CD4-positive, alpha-beta T cell (primary cell): ENCODE results near the gene IPO9. TPM values are rescaled to one million over a fixed set of nuclear protein-coding genes. Genes with fewer than 3 reads are reported as not detected.

Source experiments
- ATAC-seq: fragments of 200-7000 bp; cut with Tn5 transposase; one replicate; pipeline ENCODE4 v1.10.0; 2022; ENCODE audit warnings: mild to moderate bottlenecking; ENCODE audit not compliant: poor library complexity
- CTCF ChIA-PET: fragments of 350-600 bp; sonication (Branson Sonifier 250); formaldehyde crosslinking; loops from one replicate; lab custom pipeline; 2021; ENCODE audit warnings: antibody characterized with exemption, inconsistent platforms; lab: Charles Lee
- POLR2A ChIA-PET: fragments of 350-600 bp; sonication (Branson Sonifier 250); formaldehyde crosslinking; loops from one replicate; lab custom pipeline; 2021; ENCODE audit warnings: antibody characterized with exemption, inconsistent platforms; lab: Charles Lee
- DNase-seq, 14 experiments: peaks; one replicate each; pipeline ENCODE4 v3.0.0-alpha.2; 2013 to 2020; ENCODE audit warnings: mixed read lengths in 2 of 14
- H3K27ac ChIP-seq, 2 donors: one replicate each; pipeline versions ENCODE4 v1.5.1 to v1.7.0; 2013; ENCODE audit warnings: low read length in 2 of 2, low read depth in 1 of 2, mild to moderate bottlenecking in 1 of 2
- H3K27me3 ChIP-seq, 2 experiments: 1 replicate in 1 of 2; 2 replicates in 1 of 2; pipeline versions ENCODE4 v1.6.1 to v1.7.0; 2013; ENCODE audit warnings: low read length in 2 of 2, control low read depth in 1 of 2, mild to moderate bottlenecking in 1 of 2, moderate library complexity in 1 of 2; ENCODE audit not compliant: insufficient read depth in 2 of 2, control insufficient read depth in 1 of 2
- H3K36me3 ChIP-seq: one replicate; pipeline ENCODE4 v1.6.1; 2013; ENCODE audit warnings: low read length, control low read depth; ENCODE audit not compliant: insufficient read depth
- H3K4me1 ChIP-seq: one replicate; pipeline ENCODE4 v1.6.1; 2013; ENCODE audit warnings: low read length, control low read depth; ENCODE audit not compliant: insufficient read depth
- H3K4me3 ChIP-seq: one replicate; pipeline ENCODE4 v1.5.1; 2013; ENCODE audit warnings: mild to moderate bottlenecking, low read length, moderate library complexity
- H3K9me3 ChIP-seq, 2 experiments: 1 replicate in 1 of 2; 2 replicates in 1 of 2; pipeline versions ENCODE4 v1.6.1 to v1.7.0; 2013; ENCODE audit warnings: low read length in 2 of 2, mild to moderate bottlenecking in 2 of 2, control low read depth in 1 of 2, moderate library complexity in 1 of 2; ENCODE audit not compliant: control insufficient read depth in 1 of 2, insufficient read depth in 1 of 2
- H3K27ac Mint-ChIP-seq: one replicate; pipeline ENCODE4 v1.8.0; 2020; ENCODE audit warnings: mixed read lengths
- H3K27me3 Mint-ChIP-seq: one replicate; pipeline ENCODE4 v1.8.0; 2021; ENCODE audit warnings: mixed read lengths
- H3K36me3 Mint-ChIP-seq: one replicate; pipeline ENCODE4 v1.8.0; 2021; ENCODE audit warnings: low read depth, mixed read lengths
- H3K4me1 Mint-ChIP-seq: one replicate; pipeline ENCODE4 v1.8.0; 2021; ENCODE audit warnings: low read depth, mixed read lengths
- H3K4me3 Mint-ChIP-seq: one replicate; pipeline ENCODE4 v1.8.0; 2020; ENCODE audit warnings: mild to moderate bottlenecking, mixed read lengths
- H3K9me3 Mint-ChIP-seq: one replicate; pipeline ENCODE4 v1.8.0; 2020; ENCODE audit warnings: mixed read lengths
- intact Hi-C, 2 experiments: fragments of 100-400 bp; cut with DNase I in 1 of 2; cut with micrococcal nuclease in 1 of 2; formaldehyde crosslinking; loops; one replicate each; pipeline versions ENCODE4 v1.15.1 to v1.9.0; 2023 to 2025; cut with DNase I, micrococcal nuclease
- total RNA-seq, 174 experiments: library from RNA in 2 of 174; stranded (reverse) in 2 of 174; gene quantifications; one replicate each; pipeline ENCODE4 v1.2.3 and lab custom pipeline; 2021 to 2026
- TF ChIP-seq, protein P1 (sequence below): fragments of 200-600 bp; IDR thresholded peaks from one replicate; pipeline ENCODE4 v1.8.0; 2022; ENCODE audit warnings: antibody characterized with exemption, mild to moderate bottlenecking

The IPO9 gene
- total RNA-seq, 2 experiments from 2014 or later, result 17.1 to 20.1 TPM

- no peak overlapping the region for H3K4me3 ChIP-seq
- DNase-seq, result no peak
- TF ChIP-seq, protein P1, sequence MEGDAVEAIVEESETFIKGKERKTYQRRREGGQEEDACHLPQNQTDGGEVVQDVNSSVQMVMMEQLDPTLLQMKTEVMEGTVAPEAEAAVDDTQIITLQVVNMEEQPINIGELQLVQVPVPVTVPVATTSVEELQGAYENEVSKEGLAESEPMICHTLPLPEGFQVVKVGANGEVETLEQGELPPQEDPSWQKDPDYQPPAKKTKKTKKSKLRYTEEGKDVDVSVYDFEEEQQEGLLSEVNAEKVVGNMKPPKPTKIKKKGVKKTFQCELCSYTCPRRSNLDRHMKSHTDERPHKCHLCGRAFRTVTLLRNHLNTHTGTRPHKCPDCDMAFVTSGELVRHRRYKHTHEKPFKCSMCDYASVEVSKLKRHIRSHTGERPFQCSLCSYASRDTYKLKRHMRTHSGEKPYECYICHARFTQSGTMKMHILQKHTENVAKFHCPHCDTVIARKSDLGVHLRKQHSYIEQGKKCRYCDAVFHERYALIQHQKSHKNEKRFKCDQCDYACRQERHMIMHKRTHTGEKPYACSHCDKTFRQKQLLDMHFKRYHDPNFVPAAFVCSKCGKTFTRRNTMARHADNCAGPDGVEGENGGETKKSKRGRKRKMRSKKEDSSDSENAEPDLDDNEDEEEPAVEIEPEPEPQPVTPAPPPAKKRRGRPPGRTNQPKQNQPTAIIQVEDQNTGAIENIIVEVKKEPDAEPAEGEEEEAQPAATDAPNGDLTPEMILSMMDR, result no peak
- ChIA-PET POLR2A (no interaction called here), CTCF (no interaction called here)
- H3K9me3 Mint-ChIP-seq, result no peaks in the 10 kb centered on the region
- H3K4me1 Mint-ChIP-seq, result no peaks in the 10 kb centered on the region
- peaks cover 11% of the 10 kb centered on the region for H3K27me3 Mint-ChIP-seq
- no peak for ATAC-seq
- H3K27ac ChIP-seq, result no peak overlapping the region
- H3K27me3 ChIP-seq, result peaks cover 8 to 11% of the 10 kb centered on the region in 2 experiments
- no peaks in the 10 kb centered on the region for H3K9me3 ChIP-seq
- H3K36me3 ChIP-seq, result no peaks in the 10 kb centered on the region
- intact Hi-C loops, result no loop called here
- no peaks in the 10 kb centered on the region for H3K36me3 Mint-ChIP-seq
- H3K27ac Mint-ChIP-seq, result no peak overlapping the region
- no peak overlapping the region for H3K4me3 Mint-ChIP-seq
- H3K4me1 ChIP-seq, result no peaks in the 10 kb centered on the region
These were observed 97.2 kb downstream of the IPO9 start for GRCh38 chr1:201925981-201926645.

DNA sequence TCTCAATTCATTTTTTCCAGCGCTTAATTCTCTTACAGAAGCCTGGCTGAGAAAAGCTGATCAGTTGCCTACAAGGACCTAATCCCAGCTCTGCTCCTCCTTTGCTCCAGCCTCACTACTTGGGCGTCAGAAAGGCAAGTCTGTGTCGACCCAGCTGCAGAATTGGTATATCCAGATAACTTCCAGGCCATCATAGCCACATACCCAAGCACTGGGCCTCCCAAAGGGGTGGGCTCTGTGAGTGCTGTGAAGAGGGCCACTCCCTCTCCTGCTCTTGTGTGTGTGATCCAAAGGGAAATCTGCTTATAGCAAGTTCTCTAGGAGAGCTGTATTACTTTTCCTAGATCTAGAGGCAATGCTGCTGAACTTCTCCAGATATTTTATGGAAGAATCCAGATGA is 99.3 kb downstream of the IPO9 start:
- Histone ChIP-seq H3K27me3 (peaks cover 8 to 11% of the 10 kb centered on the region in 2 experiments), H3K4me1 (no peaks in the 10 kb centered on the region), H3K9me3 (no peaks in the 10 kb centered on the region), H3K27ac (no peak overlapping the region), H3K36me3 (no peaks in the 10 kb centered on the region), H3K4me3 (no peak overlapping the region)
- TF ChIP-seq, protein P1, result no peak
- ChIA-PET CTCF (no interaction called here), POLR2A (no interaction called here)
- DNase-seq, result no peak
- no peak for ATAC-seq
- no peaks in the 10 kb centered on the region for H3K9me3 Mint-ChIP-seq
- H3K27me3 Mint-ChIP-seq, result peaks cover 4% of the 10 kb centered on the region
- no peak overlapping the region for H3K4me3 Mint-ChIP-seq
- intact Hi-C loops, result no loop called here
- no peak overlapping the region for H3K27ac Mint-ChIP-seq
- no peaks in the 10 kb centered on the region for H3K36me3 Mint-ChIP-seq
- no peaks in the 10 kb centered on the region for H3K4me1 Mint-ChIP-seq

DNA sequence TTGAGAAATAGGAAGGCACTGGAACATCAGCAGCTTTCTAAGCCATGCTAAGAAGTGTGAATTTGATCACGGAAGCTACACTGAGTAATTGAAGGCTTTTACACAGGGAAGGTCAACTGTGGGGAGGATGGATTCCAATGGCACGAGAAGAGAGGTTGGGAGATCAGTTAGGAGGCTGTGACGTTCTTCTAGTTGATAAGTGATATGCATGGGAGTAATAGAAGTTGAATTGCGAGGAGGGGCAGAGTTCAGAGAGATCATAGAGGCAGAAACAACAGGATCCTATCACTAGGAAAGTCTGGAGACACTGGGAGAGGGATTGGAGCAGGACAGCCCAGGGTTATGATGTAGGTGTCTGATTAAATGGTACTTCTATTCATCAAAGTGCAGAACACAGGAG is 101.2 kb downstream of the IPO9 start:
- H3K27ac Mint-ChIP-seq, result no peak overlapping the region
- no peaks in the 10 kb centered on the region for H3K9me3 Mint-ChIP-seq
- ChIA-PET POLR2A (no interaction called here), CTCF (no interaction called here)
- peaks cover 7% of the 10 kb centered on the region for H3K27me3 Mint-ChIP-seq
- Histone ChIP-seq H3K27me3 (peaks cover 8 to 11% of the 10 kb centered on the region in 2 experiments), H3K4me3 (no peak overlapping the region), H3K9me3 (no peaks in the 10 kb centered on the region), H3K4me1 (no peaks in the 10 kb centered on the region), H3K27ac (no peak overlapping the region), H3K36me3 (no peaks in the 10 kb centered on the region)
- no peaks in the 10 kb centered on the region for H3K4me1 Mint-ChIP-seq
- DNase-seq, result no peak
- TF ChIP-seq, protein P1, result no peak
- no peak overlapping the region for H3K4me3 Mint-ChIP-seq
- intact Hi-C loops, result no loop called here
- H3K36me3 Mint-ChIP-seq, result no peaks in the 10 kb centered on the region
- ATAC-seq, result no peak
